Mesenteric fat pad (tissue), 1 donor: ENCODE measurements around the gene MMP7. TPM values are rescaled to one million over a fixed set of nuclear protein-coding genes. Genes with fewer than 3 reads are reported as not detected.
"Not testable (repeated sequence)": the region's sequence is repeated elsewhere in the genome, so short reads cannot be mapped to it uniquely, and the experiment has no call there.

Experiments used
- DNase-seq: peaks from one replicate; pipeline ENCODE4 v3.0.0-alpha.2; 2020; ENCODE audit warnings: low spot score
- total RNA-seq: library from RNA; stranded (reverse); fragmentation: NEBNext Ultra II Directional; extraction: Animal tissue kit (Norgen Biotek cat#: 25700); gene quantifications from one replicate; pipeline ENCODE4 v1.2.1, GENCODE V29; 2021
- donor health status: DM: yes; HTN: yes; CAD: no.

The MMP7 gene
- total RNA-seq, 1 donor from 2014 or later = 2.5 TPM

DNA sequence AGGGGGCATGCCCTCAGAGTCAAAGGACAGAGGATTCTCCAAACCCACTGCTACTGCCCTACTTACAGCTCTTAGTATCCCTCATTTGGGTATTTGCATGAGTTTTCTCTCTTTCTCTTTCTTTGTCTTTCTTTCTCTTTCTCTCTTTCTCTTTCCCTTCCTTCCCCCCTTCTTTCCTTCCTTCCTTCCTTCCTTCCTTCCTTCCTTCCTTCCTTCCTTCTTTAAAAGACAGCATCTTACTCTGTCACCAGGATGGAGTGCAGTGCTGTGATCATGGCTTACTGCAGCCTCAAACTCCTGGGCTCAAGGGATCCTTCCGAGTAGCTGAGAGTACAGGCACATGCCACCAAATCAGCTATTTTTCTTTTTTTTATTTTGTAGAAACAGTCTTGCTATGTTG lies 14.0 kb upstream of the MMP7 start:
- no peak for DNase-seq

DNA sequence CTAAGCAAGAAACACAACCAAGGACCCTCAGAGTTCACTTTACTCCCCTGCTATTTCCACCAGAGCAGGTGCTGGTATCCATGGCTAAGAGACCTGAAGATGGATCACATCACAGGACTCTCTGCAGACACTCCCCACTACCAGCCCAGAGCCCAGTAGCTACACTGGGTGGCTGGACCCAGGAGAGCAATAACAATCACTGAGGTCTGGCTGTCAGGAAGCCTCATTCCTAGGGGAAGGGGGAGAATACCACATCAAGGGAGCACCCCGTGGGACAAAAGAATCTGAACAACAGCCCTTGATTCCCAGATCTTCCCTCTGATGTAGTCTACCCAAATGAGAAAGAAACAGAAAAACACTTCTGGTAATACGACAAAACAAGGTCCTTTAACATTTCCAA lies 9.0 kb upstream of the MMP7 start:
- DNase-seq = no peak

DNA sequence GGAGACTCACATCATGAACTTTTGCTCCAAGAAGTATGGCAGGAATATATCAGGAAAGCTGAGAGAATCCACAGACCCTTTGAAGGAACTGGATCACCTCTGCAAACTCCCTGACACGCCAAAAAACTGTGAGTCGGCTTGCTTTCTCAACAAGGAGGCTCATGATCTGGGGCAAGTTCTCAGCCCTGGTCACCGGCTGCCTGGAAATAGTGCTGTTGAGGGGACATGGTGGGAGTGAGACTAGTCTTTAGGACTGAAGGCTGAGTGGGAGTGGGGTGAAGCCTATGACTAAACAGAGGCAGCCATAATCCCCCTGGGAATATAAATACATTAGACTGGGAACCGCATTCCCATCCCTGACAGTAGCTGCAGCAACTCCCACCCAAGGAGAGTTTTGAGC lies 8.4 kb upstream of the MMP7 start:
- DNase-seq = no peak

DNA sequence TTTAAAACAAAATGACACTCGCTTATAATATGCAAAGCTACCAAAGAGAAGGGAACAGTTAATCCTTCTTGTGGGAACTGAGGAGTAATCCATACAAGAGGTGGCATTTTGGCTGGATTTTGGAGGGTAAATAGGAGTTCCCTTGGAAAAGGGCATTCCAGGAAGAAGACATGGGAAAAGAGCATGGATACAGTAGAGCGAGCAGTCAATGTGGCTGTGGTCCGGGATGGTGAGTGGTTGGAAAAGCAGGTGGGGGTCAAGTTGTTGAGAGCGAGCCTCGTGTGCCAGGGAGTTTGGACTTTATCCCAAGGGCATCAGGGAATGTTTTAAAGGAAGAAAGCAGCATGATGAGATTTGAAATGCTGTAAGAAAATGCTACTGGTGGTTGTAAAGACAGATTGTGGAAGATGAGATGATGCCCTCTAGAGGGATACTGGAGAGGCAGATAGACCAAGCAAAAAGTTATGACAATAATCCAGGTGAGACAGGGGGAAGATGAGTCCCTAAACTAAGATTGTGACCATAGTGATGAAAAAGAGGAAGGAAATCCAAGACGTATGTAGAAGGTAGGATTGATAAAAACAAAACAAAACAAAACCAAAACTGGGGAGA lies 3.8 kb upstream of the MMP7 start:
- no peak for DNase-seq

DNA sequence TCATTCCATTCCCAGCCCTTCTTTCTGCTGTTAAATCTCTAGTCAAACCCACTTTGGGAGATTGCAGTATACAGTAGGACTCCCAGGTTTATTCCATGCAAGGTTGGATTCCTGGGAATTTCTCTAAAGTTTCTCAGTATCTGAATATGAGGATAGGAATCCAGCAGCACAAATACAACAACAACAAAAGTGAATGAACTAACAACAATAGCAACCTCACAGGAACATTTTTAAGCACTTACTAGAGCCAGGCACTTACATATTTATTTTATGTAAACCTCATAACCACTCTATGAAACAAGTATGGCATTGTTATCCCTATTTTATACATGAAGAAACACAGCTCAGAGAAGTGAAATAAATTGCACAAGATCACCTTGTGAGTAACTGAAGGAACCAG lies 1.9 kb downstream of the MMP7 start:
- no peak for DNase-seq

DNA sequence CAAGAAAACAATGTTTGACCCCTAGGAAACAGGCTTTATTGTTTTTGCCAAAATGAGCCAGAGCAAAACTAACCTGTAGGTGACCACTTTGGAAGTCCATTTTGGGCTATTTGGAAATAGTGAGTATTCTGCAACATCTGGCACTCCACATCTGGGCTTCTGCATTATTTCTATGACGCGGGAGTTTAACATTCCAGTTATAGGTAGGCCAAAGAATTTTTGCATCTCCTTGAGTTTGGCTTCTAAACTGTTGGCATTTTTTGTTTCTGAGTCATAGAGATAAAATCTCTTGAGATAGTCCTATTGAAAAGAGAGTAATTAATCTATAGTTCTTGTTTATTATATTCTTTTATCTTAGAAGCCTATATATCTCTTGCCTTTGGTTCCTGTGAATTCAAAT lies 2.9 kb downstream of the MMP7 start:
- no peak for DNase-seq

DNA sequence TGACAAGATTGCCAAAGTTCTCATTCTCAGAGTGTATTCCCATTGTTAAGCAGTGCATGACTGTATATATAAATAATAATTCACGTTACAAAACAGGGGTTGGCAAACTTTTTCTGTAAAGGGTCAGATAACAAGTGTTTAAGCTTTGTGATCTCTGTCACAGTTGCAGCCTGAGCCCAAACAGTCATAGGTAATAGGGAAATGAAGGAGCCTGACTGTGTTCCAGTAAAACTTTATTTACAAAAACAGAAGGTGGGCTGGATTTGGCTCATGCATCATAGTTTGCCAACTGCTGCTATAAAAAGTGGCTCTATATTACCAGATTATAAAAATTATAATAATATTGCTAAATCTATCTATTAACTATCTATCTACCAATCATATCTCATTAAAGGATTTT lies 3.5 kb downstream of the MMP7 start:
- DNase-seq = no peak

DNA sequence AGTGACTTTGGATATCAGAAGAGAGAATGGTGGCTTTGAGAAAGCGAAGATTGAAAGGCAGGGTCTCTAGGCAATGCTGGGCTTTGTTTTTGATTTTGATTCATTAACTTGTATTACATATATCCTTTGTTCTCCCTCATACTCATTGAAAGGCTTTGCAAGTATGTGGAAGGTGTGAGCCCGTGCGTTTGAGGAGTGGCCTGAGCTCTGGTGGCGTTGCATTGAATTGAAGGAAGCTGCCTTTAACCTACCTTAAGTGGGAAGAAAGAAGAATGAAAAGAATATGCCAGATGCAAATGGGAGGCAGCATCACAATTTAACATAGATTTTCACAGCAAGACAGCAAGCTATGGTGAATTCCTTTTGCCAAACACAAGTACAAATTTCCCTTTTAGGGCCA lies 6.7 kb downstream of the MMP7 start:
- no peak for DNase-seq

DNA sequence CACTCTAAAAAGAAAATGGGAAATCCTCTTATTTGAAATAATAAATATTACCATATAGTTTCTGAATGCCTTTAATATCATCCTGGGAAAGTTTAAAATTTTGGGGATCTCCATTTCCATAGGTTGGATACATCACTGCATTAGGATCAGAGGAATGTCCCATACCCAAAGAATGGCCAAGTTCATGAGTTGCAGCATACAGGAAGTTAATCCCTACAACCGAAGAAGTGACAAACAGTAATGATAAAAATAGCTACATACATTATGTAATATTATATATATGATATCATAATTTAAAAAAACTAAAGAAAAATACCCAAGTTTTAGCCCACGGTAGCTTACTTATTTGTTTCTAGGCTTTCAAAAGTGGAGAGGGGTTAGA lies 7.4 kb downstream of the MMP7 start:
- DNase-seq = no peak

DNA sequence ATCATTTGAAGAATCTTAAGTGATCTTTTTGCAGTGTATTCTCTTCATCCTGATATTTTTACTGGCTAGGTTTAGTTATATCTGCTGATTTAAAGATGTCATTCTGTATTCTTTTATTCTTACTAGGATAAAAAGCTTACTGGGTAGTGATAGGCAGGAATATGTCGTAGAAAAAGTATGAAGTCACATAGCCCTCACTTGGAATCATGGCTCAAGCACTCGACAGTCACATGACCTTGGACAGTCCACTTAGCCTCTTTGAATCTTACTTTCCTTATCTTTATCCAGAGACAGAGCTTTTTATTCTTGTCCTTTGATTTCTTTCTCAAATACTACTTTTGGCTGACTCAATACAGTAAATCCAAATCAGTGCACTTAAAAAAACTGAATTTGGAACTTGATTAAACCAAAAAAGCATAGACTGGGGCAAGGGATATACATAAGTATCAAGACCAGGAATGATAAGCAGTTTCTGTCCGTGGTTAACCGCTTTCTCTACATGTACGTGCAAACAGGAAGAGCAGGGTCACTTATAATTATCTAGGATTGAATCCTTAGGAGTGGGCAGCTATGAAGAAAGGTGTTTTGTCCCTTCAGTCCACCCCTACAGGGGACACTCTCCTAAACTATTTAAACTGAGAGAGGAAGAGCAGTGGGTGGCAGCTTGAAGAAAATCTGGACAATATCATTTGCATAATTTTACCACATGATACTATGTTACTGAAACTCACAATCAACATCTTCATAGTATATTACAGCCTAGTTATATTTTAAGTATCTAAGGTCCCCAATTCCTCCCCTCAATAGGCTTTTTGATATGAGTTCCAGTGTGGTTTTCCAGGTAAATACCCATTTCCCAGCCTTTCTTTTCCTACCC lies 8.0 kb downstream of the MMP7 start:
- no peak for DNase-seq

DNA sequence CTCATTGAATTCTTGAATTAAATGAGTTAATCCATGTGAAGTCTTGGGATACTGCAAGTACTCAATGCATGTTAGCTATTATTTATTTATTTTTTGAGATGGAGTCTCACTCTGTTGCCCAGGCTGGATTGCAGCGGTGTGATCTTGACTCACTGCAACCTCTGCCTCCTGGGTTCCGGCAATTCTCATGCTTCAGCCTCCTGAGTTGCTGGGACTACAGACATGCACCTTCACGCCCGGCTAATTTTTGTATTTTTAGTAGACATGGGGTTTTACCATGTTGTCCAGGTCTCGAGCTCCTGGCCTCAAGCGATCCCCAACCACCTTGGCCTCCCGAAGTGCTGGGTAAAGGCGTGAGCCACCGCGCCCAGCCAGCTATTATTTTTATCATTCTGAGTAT lies 9.4 kb downstream of the MMP7 start:
- DNase-seq = no peak

DNA sequence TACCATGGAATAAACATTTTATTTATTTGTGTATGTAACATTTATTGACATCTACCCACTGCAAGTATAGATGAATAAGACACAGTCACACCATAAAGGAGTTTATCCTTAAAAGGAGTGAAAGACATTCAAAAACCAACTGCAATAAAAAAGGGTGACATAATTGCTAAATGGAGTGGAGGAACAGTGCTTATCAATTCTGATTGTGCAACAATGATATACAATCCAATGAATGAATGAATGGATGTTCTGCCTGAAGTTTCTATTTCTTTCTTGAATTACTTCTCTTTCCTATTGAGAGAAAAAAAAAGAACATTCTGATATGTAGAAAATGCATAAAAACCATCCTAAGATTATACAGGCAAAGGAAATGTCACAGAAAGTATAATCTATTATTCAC lies 10.0 kb downstream of the MMP7 start:
- no peak for DNase-seq

DNA sequence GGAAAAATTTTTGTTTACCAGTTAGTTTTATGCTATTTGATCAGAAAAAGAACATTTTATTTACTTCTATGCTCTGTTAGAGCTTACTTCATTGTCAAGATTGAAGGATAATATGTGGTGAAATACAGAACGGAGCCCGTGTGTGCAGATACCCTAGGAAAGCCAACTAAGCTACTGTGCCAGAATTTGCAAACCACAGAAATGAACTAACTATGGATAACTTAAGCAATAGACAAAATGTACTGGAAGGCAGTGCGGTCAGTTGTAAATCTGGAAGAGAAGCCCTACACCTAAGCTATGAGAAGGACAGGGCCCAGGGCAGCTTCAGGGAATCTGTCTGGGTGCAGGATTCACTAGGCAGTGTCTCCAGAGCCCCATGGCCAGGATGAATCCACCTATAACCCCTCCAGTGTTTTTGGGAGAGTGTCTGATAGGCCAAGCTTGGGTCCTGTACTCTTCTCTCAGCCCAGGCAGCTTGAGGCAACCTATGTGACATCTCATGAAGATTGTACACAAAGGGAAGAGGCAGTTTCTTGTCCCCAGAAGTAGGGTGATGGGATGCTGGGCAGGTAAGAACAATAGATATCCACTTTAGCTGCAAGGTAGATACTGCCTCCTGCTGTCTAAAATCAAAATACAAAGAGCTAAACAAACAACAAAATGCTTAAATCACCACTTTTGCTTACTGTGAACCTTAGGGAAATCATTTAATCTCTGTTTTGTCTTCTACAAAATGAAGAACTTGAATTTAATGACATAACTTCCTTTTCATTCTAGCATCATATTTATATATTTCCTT lies 12.1 kb downstream of the MMP7 start:
- DNase-seq = no peak

DNA sequence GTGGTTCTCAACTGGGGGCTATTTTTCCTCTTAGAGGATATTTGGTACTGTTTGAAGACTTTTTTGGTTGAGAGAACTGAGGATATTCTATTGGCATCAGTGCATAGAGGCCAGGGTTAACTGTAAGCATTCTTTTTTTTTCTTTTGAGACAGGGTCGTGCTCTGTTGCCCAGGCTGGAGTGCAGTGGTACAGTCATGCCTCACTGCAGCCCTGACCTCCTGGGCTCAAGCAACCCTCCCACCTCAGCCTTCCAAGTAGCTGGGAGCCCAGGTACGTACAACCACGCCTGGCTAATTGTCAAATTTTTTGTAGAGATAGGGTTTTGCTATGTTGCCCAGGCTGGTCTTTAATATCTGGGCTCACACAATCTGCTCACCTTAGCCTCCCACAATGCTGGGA lies 12.9 kb downstream of the MMP7 start:
- DNase-seq = no peak

DNA sequence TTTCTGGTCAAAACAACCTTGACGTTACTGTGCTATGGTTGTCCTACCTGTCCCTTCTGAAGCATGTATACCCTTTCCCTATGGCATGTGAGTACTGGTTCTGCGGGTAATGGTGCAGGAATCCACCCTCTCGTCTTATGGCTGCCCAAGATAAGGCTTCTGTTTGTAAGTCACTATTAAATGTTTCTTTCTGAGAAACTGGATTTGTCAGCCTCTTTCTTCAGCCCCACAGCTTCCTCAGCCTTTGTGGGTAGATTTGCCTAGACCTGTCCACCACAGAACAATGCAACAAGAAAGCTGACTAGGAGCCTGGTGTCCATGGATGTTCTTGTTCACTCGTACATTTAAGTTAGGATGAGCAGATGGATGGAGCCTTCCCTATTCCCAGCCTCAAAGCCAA lies 14.4 kb downstream of the MMP7 start:
- no peak for DNase-seq

DNA sequence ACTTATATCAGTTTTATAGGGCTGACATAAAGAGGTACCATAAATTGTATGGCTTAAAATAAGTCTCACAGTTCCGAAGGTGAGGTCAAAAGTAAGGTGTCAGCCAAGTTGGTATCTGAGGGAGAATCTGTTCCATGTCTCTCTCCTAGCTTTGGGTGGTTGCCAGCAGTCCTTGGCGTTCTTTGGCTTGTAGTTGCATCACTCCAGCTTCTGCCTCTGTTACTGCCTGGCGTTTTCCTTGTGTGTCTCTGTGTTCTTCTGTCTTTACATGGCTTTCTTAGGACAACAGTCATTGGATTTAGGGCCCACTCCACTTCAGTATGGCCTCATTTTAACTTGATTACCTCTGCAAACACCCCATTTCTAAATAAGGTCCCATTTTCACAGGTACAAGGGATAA lies 16.7 kb downstream of the MMP7 start:
- DNase-seq = no peak

DNA sequence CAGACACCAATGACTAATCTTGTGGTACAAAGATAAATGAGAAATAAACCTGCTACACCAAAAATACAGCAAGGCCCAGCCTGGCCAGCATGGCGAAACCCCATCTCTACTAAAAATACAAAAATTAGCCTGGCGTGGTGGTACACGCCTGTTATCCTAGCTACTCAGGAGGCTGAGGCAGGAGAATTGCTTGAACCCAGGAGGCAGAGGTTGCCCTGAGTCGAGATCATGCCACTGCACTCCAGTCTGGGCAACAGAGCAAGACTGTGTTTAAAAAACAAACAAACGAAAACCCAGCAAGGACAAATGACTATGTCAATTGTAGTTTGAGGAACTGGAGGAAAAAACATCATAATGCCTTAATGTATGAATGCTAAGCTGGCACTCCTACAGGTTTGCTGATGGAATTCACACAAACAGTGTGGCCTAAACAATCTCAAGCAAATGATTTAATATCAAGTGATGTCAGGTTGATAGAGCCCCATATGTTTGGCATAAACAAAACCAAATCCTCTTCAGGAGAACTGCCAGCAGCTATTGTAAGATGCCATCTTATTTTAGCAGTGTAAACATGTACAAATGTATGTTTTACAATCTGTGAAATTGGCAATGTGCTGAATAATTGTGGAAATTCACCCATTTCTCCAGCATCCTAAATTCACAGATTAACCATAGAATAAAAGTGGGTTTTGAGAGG lies 20.0 kb downstream of the MMP7 start:
- no peak for DNase-seq

DNA sequence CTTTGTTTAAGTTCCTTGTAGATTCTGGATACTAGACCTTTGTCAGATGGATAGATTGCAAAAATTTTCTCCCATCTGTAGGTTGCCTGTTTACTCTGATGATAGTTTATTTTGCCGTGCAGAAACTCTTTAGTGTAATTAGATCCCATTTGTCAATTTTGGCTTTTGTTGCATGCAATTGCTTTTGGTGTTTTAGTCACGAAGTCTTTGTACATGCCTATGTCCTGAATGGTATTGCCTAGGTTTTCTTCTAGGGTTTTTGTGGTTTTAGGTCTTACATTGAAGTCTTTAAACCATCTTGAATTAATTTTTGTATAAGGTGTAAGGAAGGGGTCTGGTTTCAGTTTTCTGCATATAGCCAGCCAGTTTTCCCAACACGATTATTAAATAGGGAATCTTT lies 27.7 kb downstream of the MMP7 start:
- DNase-seq = not testable (repeated sequence)

DNA sequence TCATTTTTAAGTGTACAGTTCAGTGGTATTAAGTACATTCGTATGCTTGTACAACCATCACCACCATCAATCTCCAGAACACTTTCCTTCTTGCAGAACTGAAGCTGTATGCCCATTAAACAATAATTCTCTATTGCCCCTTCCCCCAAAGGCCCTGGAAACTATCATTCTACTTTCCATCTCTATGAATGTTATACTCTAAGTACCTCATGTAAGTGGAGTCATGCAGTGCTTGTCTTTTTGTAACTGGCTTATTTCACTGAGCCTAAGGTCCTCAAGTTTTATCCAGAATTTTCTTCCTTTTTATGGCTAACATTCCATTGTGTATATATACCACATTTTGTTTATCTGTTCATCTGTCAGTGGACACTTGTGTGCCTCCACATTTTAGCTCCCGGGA lies 29.7 kb downstream of the MMP7 start:
- DNase-seq = no peak

DNA sequence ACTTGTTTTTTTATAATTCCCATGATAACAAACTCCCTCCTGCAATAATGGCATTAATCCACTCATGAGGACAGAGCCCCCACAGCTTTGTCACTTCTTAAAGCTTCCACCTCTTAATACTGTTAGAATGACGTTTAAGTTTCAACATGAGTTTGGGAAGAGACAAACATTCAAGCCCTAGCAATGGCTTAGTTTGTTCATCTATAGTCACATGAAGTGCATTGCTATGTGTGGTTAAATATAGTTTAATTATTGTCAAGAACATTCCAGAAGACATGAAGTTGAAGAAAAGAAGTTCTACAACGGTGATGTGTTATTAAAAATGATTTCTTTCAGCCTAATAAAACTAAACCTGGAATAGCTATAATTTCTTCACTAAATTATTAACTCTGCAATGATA lies 30.6 kb downstream of the MMP7 start:
- no peak for DNase-seq

DNA sequence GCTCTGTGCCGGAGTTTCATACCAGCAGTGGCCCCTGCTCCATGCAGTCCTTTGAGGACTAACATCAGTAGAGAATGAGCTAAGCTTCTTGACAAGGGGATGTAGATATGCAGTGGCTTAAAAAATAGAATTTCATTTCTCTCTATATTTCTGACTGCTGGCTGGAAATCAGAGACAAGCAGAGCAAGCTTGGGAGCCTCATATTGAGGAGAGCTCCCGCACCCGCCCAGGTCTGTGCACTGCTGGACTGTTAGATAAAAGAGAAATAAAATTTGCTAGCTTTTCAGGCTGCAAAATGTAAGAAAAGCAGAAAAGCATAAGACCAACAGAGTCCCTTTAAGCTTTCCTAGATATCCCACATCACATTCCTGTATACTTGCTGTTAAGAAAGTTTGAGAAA lies 31.4 kb downstream of the MMP7 start:
- DNase-seq = no peak

DNA sequence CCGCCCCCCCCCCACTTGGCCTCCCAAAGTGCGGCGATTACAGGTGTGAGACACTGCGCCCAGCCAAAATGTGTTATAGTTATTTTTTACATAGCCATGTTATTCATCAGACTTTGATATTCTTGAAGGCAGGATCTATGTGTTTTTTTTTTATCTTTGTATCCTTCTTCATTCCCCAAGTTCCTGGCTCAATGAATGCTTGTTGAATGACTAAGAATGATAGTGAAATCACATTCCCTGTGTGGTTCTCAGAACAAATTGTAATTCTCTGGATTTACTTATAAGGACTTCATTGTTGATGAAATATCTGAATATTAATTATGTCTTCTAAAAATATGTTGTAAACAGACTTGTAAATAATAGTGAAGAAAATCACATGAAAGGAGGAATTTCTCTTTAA lies 33.5 kb downstream of the MMP7 start:
- no peak for DNase-seq
